Fibroblast of the aortic adventitia (primary cell): ENCODE results near the gene SIM1. TPM values are rescaled to one million over a fixed set of nuclear protein-coding genes. Genes with fewer than 3 reads are reported as not detected.

Source experiments
- DNase-seq: peaks from one replicate; pipeline ENCODE4 v3.0.0-alpha.2; 2010; ENCODE audit warnings: low read depth
- H3K4me3 ChIP-seq: 2 replicates; pipeline ENCODE4 v1.5.1; 2011; ENCODE audit warnings: low read depth, mild to moderate bottlenecking, control low read depth, low read length, moderate library complexity
- CTCF ChIP-seq: IDR thresholded peaks from 2 replicates; pipeline ENCODE4 v1.5.1; 2011; ENCODE audit warnings: mild to moderate bottlenecking, low read length, control low read depth, inconsistent platforms; ENCODE audit not compliant: insufficient read depth
- total RNA-seq: library from RNA; depleted of rRNA; stranded (reverse); fragments of >200 nt; gene quantifications from 2 replicates; pipeline ENCODE4 v1.2.3, GENCODE V29; 2012; ENCODE audit warnings: low replicate concordance

SIM1 gene
- total RNA-seq, 1 donor, result under 0.01 TPM

- DNase-seq, result no peak
- no peak for TF ChIP-seq CTCF
- no peak overlapping the region for H3K4me3 ChIP-seq
Observed at GRCh38 chr6:100484474-100484873, 19.8 kb upstream of the SIM1 start.

DNA sequence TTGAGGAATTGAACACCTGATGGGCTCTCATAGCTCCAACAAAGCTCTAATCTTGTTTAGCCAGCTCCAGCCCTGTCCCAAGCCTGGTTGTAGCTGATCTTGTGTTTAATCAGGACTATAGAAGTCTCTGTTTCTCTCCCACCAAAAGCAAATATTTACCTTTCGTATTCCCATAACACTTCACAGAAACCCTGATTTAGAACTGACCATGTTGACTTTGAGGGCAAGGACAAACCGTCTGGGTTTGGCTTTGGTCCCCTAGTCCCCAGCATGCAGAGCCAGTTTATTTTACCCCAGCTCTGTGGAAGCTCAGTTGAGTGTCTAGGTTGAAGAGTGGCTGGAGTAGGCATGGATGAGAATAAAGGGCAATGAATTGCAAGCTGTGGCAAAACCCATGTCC lies 18.0 kb upstream of the SIM1 start:
- no peak overlapping the region for H3K4me3 ChIP-seq
- no peak for TF ChIP-seq CTCF
- DNase-seq, result no peak

DNA sequence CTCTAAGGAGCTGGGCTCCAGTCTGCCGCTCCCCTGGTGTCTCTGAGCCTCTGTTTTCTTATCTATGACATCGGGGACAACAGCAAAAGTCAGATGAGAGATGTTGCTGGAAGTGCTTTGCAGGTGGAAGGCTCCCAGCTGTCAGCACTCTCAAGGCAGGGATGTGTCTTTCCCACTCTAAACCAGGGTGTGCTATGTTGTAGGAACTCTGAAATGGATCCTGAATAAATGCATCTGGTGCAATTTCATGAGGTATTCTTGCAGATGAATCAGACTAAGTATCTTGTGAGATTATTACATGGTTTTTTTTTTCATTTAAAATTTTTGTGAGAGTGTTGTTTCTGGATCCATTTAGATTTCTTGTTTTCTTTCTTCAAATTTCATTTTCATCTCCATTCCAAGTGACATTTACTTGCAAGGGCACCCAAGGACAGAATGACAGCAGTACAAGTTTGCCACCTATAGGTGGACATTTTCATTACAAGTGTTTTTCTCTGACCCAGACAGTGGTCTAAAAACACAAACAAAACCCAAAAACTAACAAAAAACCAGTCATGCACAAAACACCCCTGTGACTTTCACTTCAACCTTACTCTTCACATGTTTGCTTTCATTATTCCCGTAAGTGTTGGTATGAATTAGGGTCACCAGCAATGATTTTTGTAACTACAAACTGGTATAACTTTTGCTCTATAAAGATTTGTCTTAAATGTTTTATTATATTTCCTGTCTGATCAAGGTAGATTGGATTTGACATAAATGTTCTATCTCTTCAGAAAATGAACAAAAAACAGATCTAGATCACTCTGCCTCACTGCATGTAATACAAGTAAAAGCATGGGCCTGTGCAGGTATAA lies 14.7 kb upstream of the SIM1 start:
- peak; percentile 69 for TF ChIP-seq CTCF
- DNase-seq, result peak; percentile 72

DNA sequence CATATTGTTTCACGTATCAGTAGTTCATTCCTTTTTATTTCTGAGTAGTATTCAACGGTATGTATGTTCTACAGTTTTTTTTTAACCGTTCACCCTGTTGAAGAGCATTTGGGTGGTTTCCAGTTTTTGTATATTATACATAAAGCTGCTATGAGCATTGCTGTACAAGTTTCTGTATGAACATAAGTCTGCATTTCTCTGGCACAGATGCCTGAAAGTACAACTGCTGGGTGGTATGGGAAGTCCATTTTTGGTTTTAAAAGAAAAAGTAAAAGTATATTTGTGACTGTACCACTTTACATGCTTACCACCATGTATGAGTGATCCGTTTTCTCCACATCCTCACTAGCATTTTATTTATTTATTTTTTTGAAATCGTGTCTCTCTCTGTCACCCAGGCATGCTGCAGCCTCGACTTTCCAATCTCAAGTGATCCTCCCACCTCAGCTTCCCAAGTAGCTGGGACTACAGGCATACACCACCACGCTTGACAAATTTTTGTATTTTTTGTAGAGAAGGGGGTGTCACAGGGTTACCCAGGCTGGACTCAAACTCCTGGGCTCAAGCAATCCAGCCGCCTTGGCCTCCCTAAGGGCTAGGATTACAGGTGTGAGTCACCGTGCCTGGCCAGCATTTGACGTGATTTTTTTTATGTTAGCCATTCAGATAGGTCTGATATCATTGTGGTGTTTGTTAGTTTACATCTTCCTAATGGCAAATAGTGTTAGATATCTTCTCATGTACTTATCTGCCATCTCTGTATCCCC lies 11.0 kb upstream of the SIM1 start:
- no peak overlapping the region for H3K4me3 ChIP-seq
- no peak for TF ChIP-seq CTCF
- DNase-seq, result no peak

More for the DNA sequence above, 14.7 kb upstream of the SIM1 start:
- no peak overlapping the region for H3K4me3 ChIP-seq

- TF ChIP-seq CTCF, result no peak
- no peak for DNase-seq
- H3K4me3 ChIP-seq, result no peak overlapping the region
Observed at GRCh38 chr6:100473182-100473581, 8.5 kb upstream of the SIM1 start.

- H3K4me3 ChIP-seq, result no peak overlapping the region
- DNase-seq, result no peak
- TF ChIP-seq CTCF, result no peak
Observed at GRCh38 chr6:100472674-100473073, 8.0 kb upstream of the SIM1 start.
